Lower leg skin (tissue), 3 donors: ENCODE results near the gene PLIN4.

Experiments used
- CTCF ChIP-seq, 3 donors: fragments of 450-650 bp; IDR thresholded peaks; one replicate each; pipeline ENCODE4 v1.5.1; 2016; ENCODE audit warnings: antibody characterized with exemption in 3 of 3, mild to moderate bottlenecking in 3 of 3, moderate library complexity in 2 of 3
- POLR2A ChIP-seq, 2 donors: fragments of 450-650 bp; IDR thresholded peaks; one replicate each; pipeline ENCODE4 v1.6.1; 2016 to 2017; ENCODE audit warnings: antibody characterized with exemption in 2 of 2, mild to moderate bottlenecking in 1 of 2, moderate library complexity in 1 of 2

DNA sequence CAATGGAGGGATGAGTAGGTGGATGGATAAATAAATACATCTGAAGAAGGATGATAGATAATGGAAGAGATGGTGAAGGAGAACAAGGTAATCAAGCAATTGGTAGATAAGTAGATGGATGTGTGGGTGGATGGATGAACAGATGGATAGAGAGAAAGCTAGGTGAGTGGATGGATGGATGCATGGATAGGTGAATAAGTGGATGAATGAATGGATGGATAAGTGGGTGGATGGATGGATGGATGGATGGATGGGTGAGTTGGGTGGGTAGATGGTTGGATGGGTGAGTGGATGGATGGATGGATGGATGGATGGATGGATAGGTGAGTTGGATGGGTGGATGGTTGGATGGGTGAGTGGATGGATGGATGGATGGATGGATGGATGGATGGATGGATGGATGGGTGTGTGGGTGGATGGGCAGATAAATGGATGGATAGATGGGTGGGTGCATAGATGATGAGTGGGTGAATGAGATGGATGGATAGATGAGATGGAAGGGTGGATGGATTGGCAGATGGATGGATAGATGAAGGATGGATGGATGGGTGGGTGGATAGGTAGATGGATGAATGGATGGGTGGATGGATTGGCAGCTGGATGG is 34.9 kb upstream of the PLIN4 start:
- TF ChIP-seq CTCF (IDR thresholded peaks at IDR 0.05) (no peak), POLR2A (IDR thresholded peaks at IDR 0.05) (no peak)
